HG03159 (cell line): ENCODE data around the gene ZFP30.

Experiments used
- ATAC-seq: cut with Tn5 transposase; IDR thresholded peaks from one replicate; pipeline ENCODE4 v1.9.1; 2021; ENCODE audit warnings: mild to moderate bottlenecking, moderate library complexity; ENCODE audit not compliant: unreplicated experiment

The ZFP30 gene

GRCh38 chr19:37564624-37565369 lies 90.5 kb downstream of the ZFP30 start:
- no peak for ATAC-seq
